SU-DHL-6 (cell line): ENCODE measurements around the gene TMSB4X.

Source experiments
- H2AFZ ChIP-seq: fragments of 200-600 bp; sonication (generic); 2 replicates; pipeline ENCODE4 v1.6.1; 2014; ENCODE audit warnings: low read depth, mild to moderate bottlenecking, moderate library complexity, mixed read lengths, antibody characterized with exemption, low read length; ENCODE audit not compliant: severe bottlenecking
- H3F3A ChIP-seq: fragments of 200-600 bp; shearing (Covaris generic); 2 replicates; pipeline ENCODE4 v1.6.0; 2016; ENCODE audit warnings: antibody characterized with exemption, mild to moderate bottlenecking; ENCODE audit not compliant: insufficient read depth
- H3K27ac ChIP-seq: fragments of 200-600 bp; sonication (generic); 2 replicates; pipeline ENCODE4 v1.5.1; 2016; ENCODE audit warnings: low read depth, mild to moderate bottlenecking, low read length, moderate library complexity, mixed read lengths
- H3K27me3 ChIP-seq: fragments of 200-600 bp; sonication (generic), shearing (Covaris generic); 2 replicates; pipeline ENCODE4 v1.6.0; 2014; ENCODE audit warnings: mild to moderate bottlenecking, low read length
- H3K36me3 ChIP-seq: fragments of 200-600 bp; sonication (generic); 2 replicates; pipeline ENCODE4 v1.6.1; 2014; ENCODE audit warnings: mild to moderate bottlenecking, low read length, mixed read lengths
- H3K4me2 ChIP-seq: fragments of 300-600, 200-600 bp; shearing (Covaris generic), sonication (generic); 2 replicates; pipeline ENCODE4 v1.6.0; 2014; ENCODE audit warnings: low read length, low read depth, mild to moderate bottlenecking; ENCODE audit not compliant: poor library complexity, severe bottlenecking
- H3K4me3 ChIP-seq: fragments of 200-600 bp; sonication (generic); 2 replicates; pipeline ENCODE4 v1.5.1; 2014; ENCODE audit warnings: antibody characterized with exemption, low read length, mild to moderate bottlenecking, mixed read lengths; ENCODE audit not compliant: insufficient read depth, poor library complexity, severe bottlenecking
- H3K79me2 ChIP-seq: fragments of 200-600 bp; sonication (generic); 2 replicates; pipeline ENCODE4 v1.6.1; 2014; ENCODE audit warnings: mild to moderate bottlenecking, low read length, moderate library complexity; ENCODE audit not compliant: insufficient read depth
- H3K9ac ChIP-seq: fragments of 200-600 bp; sonication (generic); 2 replicates; pipeline ENCODE4 v1.7.0; 2014; ENCODE audit warnings: mild to moderate bottlenecking, low read length
- H3K9me2 ChIP-seq: fragments of 200-600 bp; sonication (generic); replicated peaks from 2 replicates; pipeline ENCODE4 v1.6.1; 2014; ENCODE audit warnings: low read length; ENCODE audit not compliant: insufficient read depth
- H3K9me3 ChIP-seq: fragments of 200-600 bp; sonication (generic); 2 replicates; pipeline ENCODE4 v1.6.1; 2014; ENCODE audit warnings: low read length, mixed read lengths; ENCODE audit not compliant: insufficient read depth
- H4K20me1 ChIP-seq: fragments of 200-600 bp; sonication (generic); 2 replicates; pipeline ENCODE4 v1.6.1; 2014; ENCODE audit warnings: low read depth, mild to moderate bottlenecking, antibody characterized with exemption, low read length, moderate library complexity, mixed read lengths
- EZH2phosphoT487 ChIP-seq: fragments of 200-600 bp; sonication (generic), shearing (Covaris generic); conservative IDR thresholded peaks from 2 replicates; pipeline ENCODE4 v1.6.1; 2018; ENCODE audit warnings: mild to moderate bottlenecking, antibody characterized with exemption, low read length, moderate library complexity, mixed read lengths
- TF ChIP-seq, protein P1 (sequence below): fragments of 200-600 bp; sonication (generic); IDR thresholded peaks from one replicate; pipeline ENCODE4 v1.5.1; 2017; ENCODE audit warnings: antibody characterized with exemption, mild to moderate bottlenecking, low read length, moderate library complexity; ENCODE audit not compliant: insufficient read depth, poor library complexity, severe bottlenecking

Gene TMSB4X

GRCh38 chrX:12991575-12991974 lies 16.7 kb downstream of the TMSB4X start:
- no peaks in the 10 kb centered on the region for H3K9me3 ChIP-seq
- H4K20me1 ChIP-seq = no peaks in the 10 kb centered on the region
- no peaks in the 10 kb centered on the region for H3F3A ChIP-seq
- no peak overlapping the region for H3K9ac ChIP-seq
- no peak overlapping the region for H3K4me2 ChIP-seq
- no peak overlapping the region for H2AFZ ChIP-seq
- H3K9me2 ChIP-seq = no peaks in the 10 kb centered on the region
- H3K79me2 ChIP-seq = no peaks in the 10 kb centered on the region
- H3K36me3 ChIP-seq = no peaks in the 10 kb centered on the region
- no peak overlapping the region for H3K4me3 ChIP-seq
- TF ChIP-seq, protein P1, sequence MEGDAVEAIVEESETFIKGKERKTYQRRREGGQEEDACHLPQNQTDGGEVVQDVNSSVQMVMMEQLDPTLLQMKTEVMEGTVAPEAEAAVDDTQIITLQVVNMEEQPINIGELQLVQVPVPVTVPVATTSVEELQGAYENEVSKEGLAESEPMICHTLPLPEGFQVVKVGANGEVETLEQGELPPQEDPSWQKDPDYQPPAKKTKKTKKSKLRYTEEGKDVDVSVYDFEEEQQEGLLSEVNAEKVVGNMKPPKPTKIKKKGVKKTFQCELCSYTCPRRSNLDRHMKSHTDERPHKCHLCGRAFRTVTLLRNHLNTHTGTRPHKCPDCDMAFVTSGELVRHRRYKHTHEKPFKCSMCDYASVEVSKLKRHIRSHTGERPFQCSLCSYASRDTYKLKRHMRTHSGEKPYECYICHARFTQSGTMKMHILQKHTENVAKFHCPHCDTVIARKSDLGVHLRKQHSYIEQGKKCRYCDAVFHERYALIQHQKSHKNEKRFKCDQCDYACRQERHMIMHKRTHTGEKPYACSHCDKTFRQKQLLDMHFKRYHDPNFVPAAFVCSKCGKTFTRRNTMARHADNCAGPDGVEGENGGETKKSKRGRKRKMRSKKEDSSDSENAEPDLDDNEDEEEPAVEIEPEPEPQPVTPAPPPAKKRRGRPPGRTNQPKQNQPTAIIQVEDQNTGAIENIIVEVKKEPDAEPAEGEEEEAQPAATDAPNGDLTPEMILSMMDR = no peak
- TF ChIP-seq EZH2phosphoT487 = no peak
- H3K27ac ChIP-seq = no peak overlapping the region
- H3K27me3 ChIP-seq = no peaks in the 10 kb centered on the region

- no peaks in the 10 kb centered on the region for H3K79me2 ChIP-seq
- no peak overlapping the region for H3K4me3 ChIP-seq
- H3K9me2 ChIP-seq = no peaks in the 10 kb centered on the region
- H3K9ac ChIP-seq = no peak overlapping the region
- H3K9me3 ChIP-seq = no peaks in the 10 kb centered on the region
- no peak overlapping the region for H3K4me2 ChIP-seq
- no peak overlapping the region for H3K27ac ChIP-seq
- H3K36me3 ChIP-seq = no peaks in the 10 kb centered on the region
- H3F3A ChIP-seq = no peaks in the 10 kb centered on the region
- no peaks in the 10 kb centered on the region for H4K20me1 ChIP-seq
- no peaks in the 10 kb centered on the region for H3K27me3 ChIP-seq
- no peak overlapping the region for H2AFZ ChIP-seq
- no peak for TF ChIP-seq EZH2phosphoT487
- TF ChIP-seq, protein P1 = no peak
Observed at GRCh38 chrX:12992544-12993118, 17.7 kb downstream of the TMSB4X start.

DNA sequence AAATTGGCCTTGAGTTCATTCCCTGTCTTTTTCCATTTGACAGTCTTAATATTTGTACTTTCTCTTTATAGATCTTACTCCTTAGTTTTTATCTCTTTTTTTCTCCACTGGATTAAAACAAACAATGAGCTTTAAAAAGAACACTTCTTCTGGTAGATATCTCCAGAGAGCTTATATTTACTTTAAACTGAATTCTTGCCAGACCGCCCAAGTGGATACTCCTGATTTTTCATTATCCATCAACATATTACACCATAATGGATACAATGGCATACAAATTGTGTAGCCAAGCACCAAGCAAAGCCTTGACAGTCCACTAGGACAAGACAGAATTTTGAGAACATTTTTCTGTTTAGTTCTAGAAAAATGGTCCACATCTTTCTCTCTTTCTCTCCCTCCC lies 18.9 kb downstream of the TMSB4X start:
- Histone ChIP-seq H3K27ac (no peak overlapping the region), H2AFZ (no peak overlapping the region), H3K4me3 (no peak overlapping the region), H3K9ac (no peak overlapping the region), H3K36me3 (no peaks in the 10 kb centered on the region), H3F3A (no peaks in the 10 kb centered on the region), H3K27me3 (no peaks in the 10 kb centered on the region), H4K20me1 (no peaks in the 10 kb centered on the region), H3K4me2 (no peak overlapping the region), H3K79me2 (no peaks in the 10 kb centered on the region), H3K9me2 (no peaks in the 10 kb centered on the region), H3K9me3 (no peaks in the 10 kb centered on the region)
- TF ChIP-seq, protein P1 = no peak
- no peak for TF ChIP-seq EZH2phosphoT487
